PC-3 (cell line): ENCODE results near the gene TSPAN12.

Experiments
- CTCF ChIP-seq: fragments of 300-600 bp; sonication (generic); conservative IDR thresholded peaks from 2 replicates; pipeline ENCODE4 v1.5.1; 2017; ENCODE audit warnings: antibody characterized with exemption, low read depth, mild to moderate bottlenecking, low read length
- EZH2 ChIP-seq: fragments of 300-600 bp; sonication (generic); IDR thresholded peaks from one replicate; pipeline ENCODE4 v1.6.1; 2017; ENCODE audit warnings: antibody characterized with exemption, mild to moderate bottlenecking, low read length; ENCODE audit not compliant: unreplicated experiment

- TF ChIP-seq CTCF (no peak), EZH2 (no peak)
These were observed 15.5 kb upstream of the TSPAN12 start for GRCh38 chr7:120873401-120873800.
